Heart right ventricle (tissue), 16 donors: ENCODE data around the gene KIF25. TPM values are rescaled to one million over a fixed set of nuclear protein-coding genes. Genes with fewer than 3 reads are reported as not detected.

Experiments used
- ATAC-seq, 8 donors: fragments of 200-7000 bp; cut with Tn5 transposase; one replicate each; pipeline ENCODE4 v1.9.1; 2020; ENCODE audit warnings: mild to moderate bottlenecking in 8 of 8, moderate library complexity in 8 of 8, moderate number of reproducible peaks in 1 of 8
- DNase-seq, 2 donors: peaks; one replicate each; pipeline ENCODE4 v3.0.0-alpha.2; 2020
- H3K27ac ChIP-seq, 10 donors: fragments of 200-600 bp; sonication (generic) in 2 of 10; one replicate each; pipeline versions ENCODE4 v1.5.0 to v1.8.0; 2020 to 2022; ENCODE audit warnings: mild to moderate bottlenecking in 3 of 10
- H3K27me3 ChIP-seq, 7 donors: fragments of 200-600 bp; one replicate each; pipeline ENCODE4 v1.8.0; 2021 to 2022; ENCODE audit warnings: mild to moderate bottlenecking in 2 of 7
- H3K36me3 ChIP-seq, 9 donors: fragments of 200-600 bp; sonication (generic) in 1 of 9; one replicate each; pipeline versions ENCODE4 v1.5.0 to v1.8.0; 2020 to 2022; ENCODE audit warnings: mild to moderate bottlenecking in 2 of 9
- H3K4me1 ChIP-seq, 9 donors: fragments of 200-600 bp; sonication (generic) in 1 of 9; one replicate each; pipeline versions ENCODE4 v1.5.0 to v1.8.0; 2020 to 2022; ENCODE audit warnings: mild to moderate bottlenecking in 4 of 9
- H3K4me3 ChIP-seq, 10 donors: fragments of 200-600 bp; sonication (generic) in 2 of 10; one replicate each; pipeline versions ENCODE4 v1.5.0 to v1.8.0; 2020 to 2022; ENCODE audit warnings: mild to moderate bottlenecking in 7 of 10, moderate library complexity in 2 of 10
- H3K9me3 ChIP-seq, 11 donors: fragments of 200-600 bp in 10 of 11; sonication (generic) in 2 of 11; one replicate each; pipeline versions ENCODE4 v1.5.0 to v1.8.0; 2013 to 2022; ENCODE audit warnings: mild to moderate bottlenecking in 2 of 11, control low read depth in 1 of 11, moderate library complexity in 1 of 11
- CTCF ChIP-seq, 9 donors: fragments of 200-600 bp; sonication (generic) in 2 of 9; IDR thresholded peaks; one replicate each; pipeline versions ENCODE4 v1.5.0 to v1.8.0; 2021 to 2022; ENCODE audit warnings: antibody characterized with exemption in 9 of 9, mild to moderate bottlenecking in 5 of 9, moderate library complexity in 1 of 9
- WGBS, 2 donors: extraction: QIAGEN DNeasy Blood & Tissue Kit; methylation state at CpG; one replicate each; pipeline ENCODE4 v1.1.7; 2013; ENCODE audit warnings: inconsistent platforms in 1 of 2; 5-methylcytosine and 5-hydroxymethylcytosine counted together
- intact Hi-C, 10 donors: fragments of 100-400 bp; cut with DNase I; formaldehyde crosslinking; loops; one replicate each; pipeline versions ENCODE4 v1.11.1 to v1.14.2; 2022
- polyA plus RNA-seq, 2 donors: library from polyadenylated mRNA; stranded (reverse); fragments of 200-250 nt; gene quantifications; one replicate each; pipeline ENCODE4 v1.2.3, GENCODE V29; 2013
- total RNA-seq, 10 donors: library from RNA; stranded (reverse); fragmentation: NEBNext Ultra II Directional in 3 of 10; extraction: Animal tissue kit (Norgen Biotek cat#: 25700) in 3 of 10; gene quantifications; one replicate each; pipeline versions ENCODE4 v1.2.1 to v1.2.4, GENCODE V29; 2021 to 2023
- donor health status: Arrhythmogenic right ventricular cardiomyopathy.
- donor health status: ischemic (EF 13 %, LVEDD 7.1; RV severe dilation, severe dysfunction).
- donor health status: healthy with polysubstance abuse.
- donor health status: DM: no; HTN: yes; CAD: no.
- donor health status: DM: no; HTN: no; CAD: no.
- donor health status: ischemic (EF 25% LVEDD 6.9; RV normal size, moderate dysfunction).
- donor health status: ischemic (EF 25% LVEDD 5.7; RV mildly dilated, moderate dysfunction).
- donor health status: healthy.
- donor health status: DM: yes; HTN: yes; CAD: no.
- donor health status: Ischemic cardiomyopathy.
- donor health status: ischemic (EF 35%, LVEDD 5.7; RV mildly dilated, moderate dysfunction).
- donor health status: nonischemic (EF 11% LVEDD 7.7; RV severe dilation, severe dysfunction).
- donor health status: DM: yes; HTN: yes; CAD: no.
- donor health status: PGD.
- donor health status: ischemic (EF 29% LVEDD 5.4; RV normal size, mild dysfunction).
- donor health status: nonischemic (EF 23%, LVEDD 6.1; RV moderate dilation, normal function).

KIF25 gene
- total and polyA plus RNA-seq, 12 donors: 0.18 to 0.95 (median 0.39) TPM; not detected in 4

- Histone ChIP-seq H3K9me3 (no peaks in the 10 kb centered on the region), H3K27me3 (no peaks in the 10 kb centered on the region), H3K27ac (no peak overlapping the region), H3K4me1 (peaks cover 0 to 12% (median 6%) of the 10 kb centered on the region in 9 donors), H3K36me3 (no peaks in the 10 kb centered on the region), H3K4me3 (no peak overlapping the region)
- intact Hi-C loops: no loop called here
- DNase-seq (no peak), ATAC-seq (no peak)
- TF ChIP-seq CTCF (IDR thresholded peaks at IDR 0.05): no peak
- WGBS, 2 donors: 87 to 89% methylated on average over 24 of the region's 24 CpGs
Measured at GRCh38 chr6:168080393-168081077, 83.1 kb downstream of the KIF25 start.

- Histone ChIP-seq H3K36me3 (no peaks in the 10 kb centered on the region), H3K27me3 (no peaks in the 10 kb centered on the region), H3K27ac (no peak overlapping the region), H3K9me3 (no peaks in the 10 kb centered on the region), H3K4me3 (no peak overlapping the region), H3K4me1 (peaks cover 0 to 12% (median 6%) of the 10 kb centered on the region in 9 donors)
- no peak for ATAC-seq
- DNase-seq: no peak
- intact Hi-C loops: no loop called here
- 86 to 87% methylated on average over 26 of the region's 26 CpGs for WGBS, 2 donors
- TF ChIP-seq CTCF (IDR thresholded peaks at IDR 0.05): no peak
Measured at GRCh38 chr6:168081858-168082546, 84.5 kb downstream of the KIF25 start.

GRCh38 chr6:168082860-168083513 is 85.5 kb downstream of the KIF25 start:
- intact Hi-C loops: no loop called here
- Histone ChIP-seq H3K9me3 (no peaks in the 10 kb centered on the region), H3K27me3 (no peaks in the 10 kb centered on the region), H3K27ac (no peak overlapping the region), H3K4me3 (no peak overlapping the region), H3K4me1 (peaks cover 0 to 16% (median 8%) of the 10 kb centered on the region in 9 donors), H3K36me3 (no peaks in the 10 kb centered on the region)
- DNase-seq: no peak
- TF ChIP-seq CTCF (IDR thresholded peaks at IDR 0.05): no peak
- no peak for ATAC-seq
- WGBS, 2 donors: 63 to 72% methylated on average over 16 to 17 of the region's 17 CpGs

GRCh38 chr6:168083514-168083885 is 86.0 kb downstream of the KIF25 start:
- no peak for DNase-seq
- TF ChIP-seq CTCF (IDR thresholded peaks at IDR 0.05): no peak
- H3K36me3 ChIP-seq: no peaks in the 10 kb centered on the region
- no peak overlapping the region for H3K27ac ChIP-seq
- H3K4me1 ChIP-seq: peaks cover 0 to 21% (median 14%) of the 10 kb centered on the region in 9 donors
- WGBS, 2 donors: 63 to 69% methylated on average over 5 of the region's 5 CpGs
- H3K27me3 ChIP-seq: no peaks in the 10 kb centered on the region
- ATAC-seq: no peak
- no peak overlapping the region for H3K4me3 ChIP-seq
- H3K9me3 ChIP-seq: no peaks in the 10 kb centered on the region
- intact Hi-C loops: no loop called here
